Measurements from ENCODE around the gene CLVS2. TPM values are rescaled to one million over a fixed set of nuclear protein-coding genes. Genes with fewer than 3 reads are reported as not detected.

Gene CLVS2
- polyA plus RNA-seq, 1 donor (not counting 4 experiments of a cell fraction or from before 2014, with no cell fraction given): not detected

- H2AFZ ChIP-seq (ENCODE audit: control insufficient read depth, low read length): no peak overlapping the region
- no peaks in the 10 kb centered on the region for H3K79me2 ChIP-seq (ENCODE audit: control insufficient read depth, insufficient read depth, low read length)
- no peaks in the 10 kb centered on the region for H3K36me3 ChIP-seq (ENCODE audit: control insufficient read depth in 2 of 2, extremely low read depth in 1 of 2, insufficient read depth in 2 of 2, low read length in 2 of 2)
- no peak for TF ChIP-seq EZH2 (IDR thresholded peaks at IDR 0.05; ENCODE audit: low read length)
- TF ChIP-seq, protein P1, sequence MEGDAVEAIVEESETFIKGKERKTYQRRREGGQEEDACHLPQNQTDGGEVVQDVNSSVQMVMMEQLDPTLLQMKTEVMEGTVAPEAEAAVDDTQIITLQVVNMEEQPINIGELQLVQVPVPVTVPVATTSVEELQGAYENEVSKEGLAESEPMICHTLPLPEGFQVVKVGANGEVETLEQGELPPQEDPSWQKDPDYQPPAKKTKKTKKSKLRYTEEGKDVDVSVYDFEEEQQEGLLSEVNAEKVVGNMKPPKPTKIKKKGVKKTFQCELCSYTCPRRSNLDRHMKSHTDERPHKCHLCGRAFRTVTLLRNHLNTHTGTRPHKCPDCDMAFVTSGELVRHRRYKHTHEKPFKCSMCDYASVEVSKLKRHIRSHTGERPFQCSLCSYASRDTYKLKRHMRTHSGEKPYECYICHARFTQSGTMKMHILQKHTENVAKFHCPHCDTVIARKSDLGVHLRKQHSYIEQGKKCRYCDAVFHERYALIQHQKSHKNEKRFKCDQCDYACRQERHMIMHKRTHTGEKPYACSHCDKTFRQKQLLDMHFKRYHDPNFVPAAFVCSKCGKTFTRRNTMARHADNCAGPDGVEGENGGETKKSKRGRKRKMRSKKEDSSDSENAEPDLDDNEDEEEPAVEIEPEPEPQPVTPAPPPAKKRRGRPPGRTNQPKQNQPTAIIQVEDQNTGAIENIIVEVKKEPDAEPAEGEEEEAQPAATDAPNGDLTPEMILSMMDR (optimal IDR thresholded peaks at IDR 0.05 in 1 of 3, IDR thresholded peaks at IDR 0.05 in 1 of 3, conservative IDR thresholded peaks at IDR 0.05 in 1 of 3; ENCODE audit: extremely low read depth in 1 of 3, insufficient read depth in 2 of 3, low read length in 3 of 3): no peak
- peaks cover 31% of the 10 kb centered on the region for H3K27me3 ChIP-seq (ENCODE audit: control insufficient read depth, extremely low read depth, insufficient read depth, low read length)
- H4K20me1 ChIP-seq (ENCODE audit: control insufficient read depth, extremely low read depth, insufficient read depth, low read length): no peaks in the 10 kb centered on the region
- no peak overlapping the region for H3K9ac ChIP-seq (ENCODE audit: control insufficient read depth, extremely low read depth, insufficient read depth, low read length)
- H3K4me1 ChIP-seq (ENCODE audit: control insufficient read depth, extremely low read depth, insufficient read depth, low read length): peaks cover 4% of the 10 kb centered on the region
- H3K27ac ChIP-seq (ENCODE audit: control insufficient read depth, insufficient read depth, low read length): no peak overlapping the region
- dilution Hi-C loops (cut with MboI; ENCODE audit: extremely low pct_ligation_motif_present, low sequenced_read_pairs): no loop called here
- H3K4me3 ChIP-seq (ENCODE audit: control insufficient read depth in 2 of 3, extremely low read depth in 1 of 3, insufficient read depth in 2 of 3, low read depth in 1 of 3, low read length in 3 of 3): no peak overlapping the region
- H3K9me1 ChIP-seq (ENCODE audit: control insufficient read depth, extremely low read depth, insufficient read depth, low read length): no peaks in the 10 kb centered on the region
- DNase-seq (ENCODE audit: low read depth, low spot score) (no peak), FAIRE-seq (no peak)
- H3K9me3 ChIP-seq (ENCODE audit: control insufficient read depth, low read depth, low read length): no peaks in the 10 kb centered on the region
- H3K4me2 ChIP-seq (ENCODE audit: control insufficient read depth, extremely low read depth, insufficient read depth, low read depth, low read length): no peak overlapping the region
These were observed 4.3 kb downstream of the CLVS2 start for GRCh38 chr6:123000244-123000770.

GRCh38 chr6:123001540-123001939 is 5.5 kb downstream of the CLVS2 start:
- dilution Hi-C loops (cut with MboI; ENCODE audit: extremely low pct_ligation_motif_present, low sequenced_read_pairs): no loop called here

More at GRCh38 chr6:123001540-123001939, 5.5 kb downstream of the CLVS2 start:
- FAIRE-seq (no peak), DNase-seq (ENCODE audit: low read depth, low spot score) (no peak)
- Histone ChIP-seq H3K27me3 (ENCODE audit: control insufficient read depth, extremely low read depth, insufficient read depth, low read length) (peaks cover 19% of the 10 kb centered on the region), H3K79me2 (ENCODE audit: control insufficient read depth, insufficient read depth, low read length) (no peaks in the 10 kb centered on the region), H3K9ac (ENCODE audit: control insufficient read depth, extremely low read depth, insufficient read depth, low read length) (no peak overlapping the region), H3K9me3 (ENCODE audit: control insufficient read depth, low read depth, low read length) (no peaks in the 10 kb centered on the region), H2AFZ (ENCODE audit: control insufficient read depth, low read length) (no peak overlapping the region), H3K36me3 (ENCODE audit: control insufficient read depth in 2 of 2, extremely low read depth in 1 of 2, insufficient read depth in 2 of 2, low read length in 2 of 2) (no peaks in the 10 kb centered on the region), H3K4me2 (ENCODE audit: control insufficient read depth, extremely low read depth, insufficient read depth, low read depth, low read length) (no peak overlapping the region), H3K9me1 (ENCODE audit: control insufficient read depth, extremely low read depth, insufficient read depth, low read length) (no peaks in the 10 kb centered on the region), H4K20me1 (ENCODE audit: control insufficient read depth, extremely low read depth, insufficient read depth, low read length) (no peaks in the 10 kb centered on the region), H3K4me3 (ENCODE audit: control insufficient read depth in 2 of 3, extremely low read depth in 1 of 3, insufficient read depth in 2 of 3, low read depth in 1 of 3, low read length in 3 of 3) (no peak overlapping the region), H3K27ac (ENCODE audit: control insufficient read depth, insufficient read depth, low read length) (no peak overlapping the region), H3K4me1 (ENCODE audit: control insufficient read depth, extremely low read depth, insufficient read depth, low read length) (no peaks in the 10 kb centered on the region)
- TF ChIP-seq, protein P1 (optimal IDR thresholded peaks at IDR 0.05 in 1 of 3, IDR thresholded peaks at IDR 0.05 in 1 of 3, conservative IDR thresholded peaks at IDR 0.05 in 1 of 3; ENCODE audit: extremely low read depth in 1 of 3, insufficient read depth in 2 of 3, low read length in 3 of 3): no peak
- no peak for TF ChIP-seq EZH2 (IDR thresholded peaks at IDR 0.05; ENCODE audit: low read length)

All from keratinocyte (primary cell).